Loucy (cell line): ENCODE measurements around the gene ANXA4.

Experiments used
- CTCF ChIP-seq: fragments of 200-600 bp; sonication (generic); conservative IDR thresholded peaks from 2 replicates; pipeline ENCODE4 v1.5.1; 2014; ENCODE audit warnings: mild to moderate bottlenecking, antibody characterized with exemption, low read length
- EZH2phosphoT487 ChIP-seq: fragments of 200-600 bp; IDR thresholded peaks from 2 replicates; pipeline ENCODE4 v1.6.1; 2018; ENCODE audit warnings: antibody characterized with exemption, mild to moderate bottlenecking, moderate library complexity, borderline replicate concordance

GRCh38 chr2:69723791-69724190, 18.1 kb upstream of the ANXA4 start:
- TF ChIP-seq CTCF = no peak
- TF ChIP-seq EZH2phosphoT487 = no peak
